Nephron (organoid): Measurements from ENCODE around the gene RSU1.

Experiments used
- H3K27ac Mint-ChIP-seq, 3 experiments: 2 replicates each; pipeline ENCODE4 v1.8.0; 2020; ENCODE audit warnings: mixed read lengths in 3 of 3, mild to moderate bottlenecking in 2 of 3, moderate library complexity in 1 of 3
- H3K27me3 Mint-ChIP-seq: 2 replicates; pipeline ENCODE4 v1.8.0; 2021; ENCODE audit warnings: low read depth, mild to moderate bottlenecking, moderate library complexity, mixed read lengths
- H3K36me3 Mint-ChIP-seq: 2 replicates; pipeline ENCODE4 v1.8.0; 2020; ENCODE audit warnings: low read depth, mixed read lengths
- H3K4me1 Mint-ChIP-seq: 2 replicates; pipeline ENCODE4 v1.8.0; 2020; ENCODE audit warnings: mixed read lengths
- H3K4me3 Mint-ChIP-seq, 3 experiments: 2 replicates each; pipeline ENCODE4 v1.8.0; 2020; ENCODE audit warnings: mild to moderate bottlenecking in 3 of 3, mixed read lengths in 3 of 3, moderate library complexity in 2 of 3
- H3K9me3 Mint-ChIP-seq: 2 replicates; pipeline ENCODE4 v1.8.0; 2020; ENCODE audit warnings: mixed read lengths
- CTCF ChIP-seq, 3 experiments: fragments of 200-600 bp; sonication (generic); IDR thresholded peaks; one replicate each; pipeline ENCODE4 v1.5.0; 2021; ENCODE audit warnings: antibody characterized with exemption in 3 of 3; ENCODE audit not compliant: unreplicated experiment in 3 of 3

RSU1 gene

DNA sequence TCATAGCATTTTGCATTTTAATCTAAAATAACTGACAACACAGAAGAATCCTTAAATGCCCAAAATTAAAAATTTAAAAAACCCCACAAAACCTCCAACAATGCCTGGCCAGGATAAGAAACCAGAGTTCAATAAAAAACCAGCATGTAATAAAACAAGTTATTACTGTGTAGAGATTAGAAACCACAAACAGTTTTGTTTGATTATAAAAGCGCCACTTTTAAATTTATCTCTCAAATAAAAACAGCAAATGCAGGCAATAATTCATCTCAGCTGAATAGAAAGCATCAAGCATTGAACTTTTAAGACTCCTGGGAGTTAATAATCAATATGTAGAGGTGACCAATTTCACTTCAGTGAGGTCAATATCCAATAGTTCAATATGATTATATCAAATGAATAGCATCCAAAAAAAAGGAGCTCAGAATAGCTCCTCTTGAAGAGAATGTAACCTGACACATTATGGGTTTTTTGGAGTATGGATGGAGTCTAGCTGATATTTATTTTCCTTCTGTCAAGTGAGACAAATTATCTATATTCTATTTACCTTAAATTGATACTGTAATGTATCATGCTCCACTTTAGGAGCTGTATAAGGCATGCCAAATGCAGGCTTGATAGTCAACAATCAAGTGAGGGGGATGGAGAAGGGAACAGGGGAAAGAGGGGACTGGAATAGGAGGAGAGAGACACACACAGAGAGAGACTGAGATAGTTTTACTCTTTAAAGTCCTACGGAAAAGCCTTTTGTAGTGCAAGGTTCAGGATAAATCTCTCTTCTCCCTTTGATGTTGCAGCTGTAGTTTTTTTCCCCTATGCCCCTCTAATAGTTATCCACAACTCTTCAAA, 130.9 kb downstream of the RSU1 start:
- Mint-ChIP-seq H3K9me3 (no peaks in the 10 kb centered on the region), H3K4me1 (no peaks in the 10 kb centered on the region)

GRCh38 chr10:16685551-16685950, 131.7 kb downstream of the RSU1 start:
- H3K27me3 Mint-ChIP-seq: no peaks in the 10 kb centered on the region
- H3K36me3 Mint-ChIP-seq: peaks cover 3% of the 10 kb centered on the region
- no peaks in the 10 kb centered on the region for H3K4me1 Mint-ChIP-seq
- H3K9me3 Mint-ChIP-seq: no peaks in the 10 kb centered on the region
- no peak for TF ChIP-seq CTCF (IDR thresholded peaks at IDR 0.05; ENCODE audit: unreplicated experiment in 3 of 3)
- no peak overlapping the region for H3K27ac Mint-ChIP-seq
- no peak overlapping the region for H3K4me3 Mint-ChIP-seq

More for the DNA sequence above, 130.9 kb downstream of the RSU1 start:
- H3K4me3 Mint-ChIP-seq: no peak overlapping the region
- TF ChIP-seq CTCF (IDR thresholded peaks at IDR 0.05; ENCODE audit: unreplicated experiment in 3 of 3): no peak
- no peak overlapping the region for H3K27ac Mint-ChIP-seq
- H3K27me3 Mint-ChIP-seq: no peaks in the 10 kb centered on the region
- peaks cover 3% of the 10 kb centered on the region for H3K36me3 Mint-ChIP-seq

DNA sequence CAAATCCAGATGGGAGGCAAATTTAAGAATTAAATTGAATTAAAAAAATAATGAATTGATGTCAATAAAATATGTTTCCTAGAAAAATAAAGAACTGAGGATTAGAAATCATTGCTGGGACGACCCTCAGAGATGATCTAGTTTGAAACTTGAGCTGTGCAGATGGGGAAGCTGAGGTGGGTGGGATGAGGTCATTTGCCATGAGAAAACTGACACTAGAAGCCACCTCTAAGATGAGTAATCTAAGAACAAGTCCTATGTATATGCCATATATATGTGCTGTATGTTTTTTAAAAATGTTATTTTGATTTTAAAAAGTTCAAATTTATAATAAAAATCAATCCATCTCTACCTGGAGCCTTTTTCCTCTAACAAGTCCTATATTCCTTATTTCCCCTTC, 135.7 kb downstream of the RSU1 start:
- no peaks in the 10 kb centered on the region for H3K9me3 Mint-ChIP-seq

GRCh38 chr10:16679511-16679910, 137.7 kb downstream of the RSU1 start:
- TF ChIP-seq CTCF (IDR thresholded peaks at IDR 0.05; ENCODE audit: unreplicated experiment in 3 of 3): no peak
- Mint-ChIP-seq H3K27ac (no peak overlapping the region), H3K9me3 (peaks cover 3% of the 10 kb centered on the region), H3K27me3 (no peaks in the 10 kb centered on the region), H3K36me3 (peaks cover 11% of the 10 kb centered on the region), H3K4me1 (no peaks in the 10 kb centered on the region), H3K4me3 (no peak overlapping the region)

More for the DNA sequence above, 135.7 kb downstream of the RSU1 start:
- Mint-ChIP-seq H3K27ac (no peak overlapping the region), H3K36me3 (peaks cover 7% of the 10 kb centered on the region), H3K4me1 (no peaks in the 10 kb centered on the region), H3K4me3 (no peak overlapping the region), H3K27me3 (no peaks in the 10 kb centered on the region)
- no peak for TF ChIP-seq CTCF (IDR thresholded peaks at IDR 0.05; ENCODE audit: unreplicated experiment in 3 of 3)

- Mint-ChIP-seq H3K27ac (no peak overlapping the region), H3K27me3 (no peaks in the 10 kb centered on the region), H3K4me3 (no peak overlapping the region), H3K4me1 (no peaks in the 10 kb centered on the region), H3K9me3 (peaks cover 3% of the 10 kb centered on the region), H3K36me3 (peaks cover 14% of the 10 kb centered on the region)
- no peak for TF ChIP-seq CTCF (IDR thresholded peaks at IDR 0.05; ENCODE audit: unreplicated experiment in 3 of 3)
These were observed 141.9 kb downstream of the RSU1 start for GRCh38 chr10:16675334-16675733.
